ENCODE results near the gene HSDL2. TPM values are rescaled to one million over a fixed set of nuclear protein-coding genes. Genes with fewer than 3 reads are reported as not detected.
A peak's percentile ranks its signal among the peaks of the same experiment; 100 is the strongest.

The HSDL2 gene
- total and polyA plus RNA-seq, 11 donors: 54.0 to 241 (median 147) TPM

DNA sequence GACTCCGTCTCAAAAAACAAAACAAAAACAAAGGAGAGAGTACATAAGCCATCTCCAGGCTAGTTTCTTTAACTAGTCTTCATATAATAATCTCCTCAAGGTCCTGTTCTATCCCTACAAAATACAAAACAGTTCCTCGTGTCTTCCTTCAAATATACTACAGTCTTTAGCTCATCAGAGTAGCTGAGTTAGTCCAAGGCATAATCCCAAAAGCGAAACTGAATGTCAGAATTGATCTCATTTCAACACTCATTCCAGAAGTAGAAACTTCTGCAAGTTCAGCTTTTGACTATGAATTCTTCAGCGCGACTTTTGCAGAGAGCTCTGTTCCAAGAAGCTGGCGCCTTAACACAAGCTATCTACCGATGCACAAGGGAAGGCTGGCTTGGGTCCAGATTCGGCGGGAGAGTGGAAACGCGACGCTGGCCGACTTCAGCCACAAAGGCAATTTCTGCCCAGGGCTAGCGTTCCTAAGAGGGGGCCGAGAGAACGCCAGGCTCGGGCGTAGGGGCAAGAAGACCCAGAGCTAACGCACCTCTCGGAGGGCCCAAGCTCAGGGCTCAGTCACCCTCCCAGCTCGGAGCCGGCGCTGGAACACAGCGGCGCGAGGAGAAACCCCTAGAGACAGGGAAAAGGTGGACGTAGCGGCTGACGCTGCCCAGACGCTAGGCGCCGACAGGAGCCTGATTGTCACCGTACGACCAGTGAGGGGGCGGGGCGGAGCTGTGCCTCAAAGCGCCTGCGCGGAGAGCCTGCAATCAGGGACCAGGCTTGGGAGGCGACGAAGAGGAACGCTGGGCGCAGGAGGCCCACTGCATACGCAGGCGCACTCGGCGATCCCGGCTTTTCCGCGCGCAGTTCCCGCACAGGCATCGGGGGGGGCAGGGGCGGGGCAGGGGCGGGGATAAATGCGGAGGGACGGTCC is 469 bp upstream of the HSDL2 start:
- peak in 1 of 2 donors; percentile 94 for TF ChIP-seq POLR2A (IDR thresholded peaks at IDR 0.05)
- TF ChIP-seq, protein P1, sequence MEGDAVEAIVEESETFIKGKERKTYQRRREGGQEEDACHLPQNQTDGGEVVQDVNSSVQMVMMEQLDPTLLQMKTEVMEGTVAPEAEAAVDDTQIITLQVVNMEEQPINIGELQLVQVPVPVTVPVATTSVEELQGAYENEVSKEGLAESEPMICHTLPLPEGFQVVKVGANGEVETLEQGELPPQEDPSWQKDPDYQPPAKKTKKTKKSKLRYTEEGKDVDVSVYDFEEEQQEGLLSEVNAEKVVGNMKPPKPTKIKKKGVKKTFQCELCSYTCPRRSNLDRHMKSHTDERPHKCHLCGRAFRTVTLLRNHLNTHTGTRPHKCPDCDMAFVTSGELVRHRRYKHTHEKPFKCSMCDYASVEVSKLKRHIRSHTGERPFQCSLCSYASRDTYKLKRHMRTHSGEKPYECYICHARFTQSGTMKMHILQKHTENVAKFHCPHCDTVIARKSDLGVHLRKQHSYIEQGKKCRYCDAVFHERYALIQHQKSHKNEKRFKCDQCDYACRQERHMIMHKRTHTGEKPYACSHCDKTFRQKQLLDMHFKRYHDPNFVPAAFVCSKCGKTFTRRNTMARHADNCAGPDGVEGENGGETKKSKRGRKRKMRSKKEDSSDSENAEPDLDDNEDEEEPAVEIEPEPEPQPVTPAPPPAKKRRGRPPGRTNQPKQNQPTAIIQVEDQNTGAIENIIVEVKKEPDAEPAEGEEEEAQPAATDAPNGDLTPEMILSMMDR (IDR thresholded peaks at IDR 0.05): peak in 1 of 12 donors; percentile 16
- peaks cover 0 to 60% (median 40%) of the 10 kb centered on the region in 12 donors for H3K4me1 ChIP-seq
- 0 to 2% (median 0%) methylated on average over 25 to 57 of the region's 57 CpGs for WGBS, 4 donors
- no peaks in the 10 kb centered on the region for H3K36me3 ChIP-seq
- H3K27me3 ChIP-seq: no peaks in the 10 kb centered on the region
- ATAC-seq (peak; percentile 96 to 98 (median 98)), DNase-seq (peak; percentile 99 to 100 (median 100))
- H3K4me3 ChIP-seq: peak overlapping the region; percentile 61 to 99 (median 82)
- H3K27ac ChIP-seq: peak overlapping the region; percentile 90 to 99 (median 98)
- intact Hi-C loops (cut with DNase I): loop anchor here in 4 of 10 donors (1.0 to 10.0 kb wide), 4 partner anchors 46 to 485 kb away; partner anchors contain the start of genes PTBP3 (in 3 of the 4) and UGCG (in 1 of the 4)
- no peaks in the 10 kb centered on the region for H3K9me3 ChIP-seq

DNA sequence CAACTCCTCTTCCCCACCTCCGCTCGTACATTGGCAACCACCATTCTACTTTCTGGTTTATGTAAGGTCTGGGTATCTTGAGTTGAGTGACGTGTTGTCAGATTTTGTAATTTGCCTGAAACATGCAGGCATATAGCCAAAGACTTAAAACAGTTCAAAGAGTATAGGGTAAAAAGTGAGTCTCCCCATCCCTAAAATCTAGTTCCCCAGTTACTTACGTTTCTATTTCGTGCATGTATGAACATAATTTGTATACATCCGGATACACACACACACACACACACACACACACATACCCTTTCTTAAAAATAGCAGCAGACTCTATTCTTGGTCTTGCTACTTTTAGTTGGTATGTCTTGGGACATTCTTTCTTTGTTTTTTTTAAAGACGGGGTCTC is 915 bp downstream of the HSDL2 start:
- ATAC-seq: peak in 1 of 4 donors; percentile 27
- H3K27ac ChIP-seq: peak overlapping the region; percentile 90 to 99 (median 98)
- no peaks in the 10 kb centered on the region for H3K9me3 ChIP-seq
- H3K36me3 ChIP-seq: no peaks in the 10 kb centered on the region
- H3K4me1 ChIP-seq: peaks cover 0 to 64% (median 44%) of the 10 kb centered on the region in 12 donors
- H3K4me3 ChIP-seq: peak overlapping the region; percentile 61 to 99 (median 82)
- WGBS, 4 donors: 25 to 40% (median 33%) methylated on average over 7 of the region's 7 CpGs
- no peak for TF ChIP-seq POLR2A (IDR thresholded peaks at IDR 0.05)
- TF ChIP-seq, protein P1 (IDR thresholded peaks at IDR 0.05): no peak
- no peak for DNase-seq
- intact Hi-C loops (cut with DNase I): loop anchor here in 1 of 10 donors (5.0 kb wide), 1 partner anchor 49 kb away; the partner anchor contains the start of gene PTBP3
- no peaks in the 10 kb centered on the region for H3K27me3 ChIP-seq

DNA sequence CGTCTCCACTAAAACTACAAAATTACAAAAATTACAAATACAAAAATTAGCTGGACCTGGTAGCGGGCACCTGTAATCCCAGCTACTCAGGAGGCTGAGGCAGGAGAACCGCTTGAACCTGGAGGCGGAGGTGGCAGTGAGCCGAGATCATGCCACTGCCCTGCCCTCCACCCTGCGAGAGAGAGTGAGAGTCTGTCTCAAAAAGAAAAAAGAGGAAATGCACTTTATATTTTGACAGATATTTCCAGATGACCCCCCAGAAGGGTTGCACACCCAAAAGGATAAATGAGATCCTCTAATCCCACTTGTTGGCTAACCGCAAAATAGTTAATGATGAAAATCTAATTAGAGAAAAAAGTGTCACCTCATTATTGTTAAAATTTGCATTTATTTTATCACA is 2.2 kb downstream of the HSDL2 start:
- H3K4me1 ChIP-seq: peaks cover 0 to 58% (median 42%) of the 10 kb centered on the region in 12 donors
- WGBS, 4 donors: 89 to 100% (median 96%) methylated on average over 7 of the region's 7 CpGs
- ATAC-seq: no peak

More for the DNA sequence above, 2.2 kb downstream of the HSDL2 start:
- no peaks in the 10 kb centered on the region for H3K27me3 ChIP-seq
- intact Hi-C loops (cut with DNase I): loop anchor here in 1 of 10 donors (5.0 kb wide), 1 partner anchor 50 kb away; the partner anchor contains the start of gene PTBP3
- H3K27ac ChIP-seq: peak overlapping the region in 1 of 12 donors; percentile 97
- TF ChIP-seq, protein P1 (IDR thresholded peaks at IDR 0.05): no peak
- no peak for TF ChIP-seq POLR2A (IDR thresholded peaks at IDR 0.05)
- DNase-seq: no peak
- H3K36me3 ChIP-seq: peaks cover 0 to 5% (median 0%) of the 10 kb centered on the region in 9 donors
- peak overlapping the region in 1 of 12 donors; percentile 78 for H3K4me3 ChIP-seq
- no peaks in the 10 kb centered on the region for H3K9me3 ChIP-seq

Measured in heart left ventricle (tissue), 16 donors.